ENCODE data around the gene ALDH3B2.

DNA sequence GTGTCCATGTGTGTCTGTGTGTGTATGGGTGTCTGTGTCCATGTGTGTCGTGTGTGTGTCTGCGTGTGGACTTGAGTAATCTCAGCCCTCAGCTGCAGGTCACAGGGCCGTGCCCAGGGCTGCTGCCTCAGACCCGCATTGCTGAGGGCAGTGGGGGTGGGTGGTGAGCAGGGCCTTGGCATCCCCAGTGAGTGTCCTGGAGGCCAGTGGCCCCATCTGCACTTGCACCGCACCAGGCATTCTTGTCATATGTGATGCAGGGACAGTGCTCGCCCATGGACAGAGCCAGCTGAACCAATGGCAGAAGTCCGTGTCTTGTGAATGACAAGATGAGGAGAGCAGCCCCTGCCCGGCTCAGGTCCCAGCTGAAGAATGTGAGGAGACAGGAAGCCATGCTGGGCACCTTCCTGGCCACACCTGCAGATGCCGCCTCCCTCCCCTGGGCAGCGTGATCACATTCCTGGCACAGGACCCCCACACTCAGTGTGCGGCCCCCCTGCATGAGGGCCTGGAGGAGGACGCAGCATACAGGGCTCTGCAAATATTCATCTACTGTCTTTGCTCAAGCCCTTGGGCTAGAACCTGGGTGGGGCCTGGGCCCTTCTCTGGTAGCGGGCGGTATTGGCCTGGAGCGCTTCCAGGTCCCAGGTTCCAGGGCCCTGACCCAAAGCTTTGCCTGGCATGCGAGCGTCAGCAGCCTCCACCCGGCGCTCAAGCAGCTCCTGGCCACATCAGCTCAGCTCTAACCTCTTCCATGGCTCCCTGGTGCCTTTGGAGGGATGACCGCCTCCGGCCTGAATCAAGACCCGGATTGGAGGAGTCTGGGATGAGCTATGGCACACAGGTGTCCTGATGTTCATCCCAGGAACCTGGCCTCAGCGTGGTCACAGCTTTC lies 3.9 kb downstream of the ALDH3B2 start:
- TF ChIP-seq, protein P1, sequence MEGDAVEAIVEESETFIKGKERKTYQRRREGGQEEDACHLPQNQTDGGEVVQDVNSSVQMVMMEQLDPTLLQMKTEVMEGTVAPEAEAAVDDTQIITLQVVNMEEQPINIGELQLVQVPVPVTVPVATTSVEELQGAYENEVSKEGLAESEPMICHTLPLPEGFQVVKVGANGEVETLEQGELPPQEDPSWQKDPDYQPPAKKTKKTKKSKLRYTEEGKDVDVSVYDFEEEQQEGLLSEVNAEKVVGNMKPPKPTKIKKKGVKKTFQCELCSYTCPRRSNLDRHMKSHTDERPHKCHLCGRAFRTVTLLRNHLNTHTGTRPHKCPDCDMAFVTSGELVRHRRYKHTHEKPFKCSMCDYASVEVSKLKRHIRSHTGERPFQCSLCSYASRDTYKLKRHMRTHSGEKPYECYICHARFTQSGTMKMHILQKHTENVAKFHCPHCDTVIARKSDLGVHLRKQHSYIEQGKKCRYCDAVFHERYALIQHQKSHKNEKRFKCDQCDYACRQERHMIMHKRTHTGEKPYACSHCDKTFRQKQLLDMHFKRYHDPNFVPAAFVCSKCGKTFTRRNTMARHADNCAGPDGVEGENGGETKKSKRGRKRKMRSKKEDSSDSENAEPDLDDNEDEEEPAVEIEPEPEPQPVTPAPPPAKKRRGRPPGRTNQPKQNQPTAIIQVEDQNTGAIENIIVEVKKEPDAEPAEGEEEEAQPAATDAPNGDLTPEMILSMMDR (IDR thresholded peaks at IDR 0.05; ENCODE audit: insufficient read depth, low read length, poor library complexity, severe bottlenecking), result no peak
- TF ChIP-seq EZH2phosphoT487 (conservative IDR thresholded peaks at IDR 0.05; ENCODE audit: low read length), result no peak
